NCI-H446 treated with DMSO at 0.1 percent for 48 hours (cell line): ENCODE measurements around the gene DLG2.
"Not testable (repeated sequence)": the region's sequence is repeated elsewhere in the genome, so short reads cannot be mapped to it uniquely, and the experiment has no call there.

Experiments
- DNase-seq: peaks from one replicate; lab custom pipeline; 2025; lab: John Stamatoyannopoulos, UW

The DLG2 gene

DNA sequence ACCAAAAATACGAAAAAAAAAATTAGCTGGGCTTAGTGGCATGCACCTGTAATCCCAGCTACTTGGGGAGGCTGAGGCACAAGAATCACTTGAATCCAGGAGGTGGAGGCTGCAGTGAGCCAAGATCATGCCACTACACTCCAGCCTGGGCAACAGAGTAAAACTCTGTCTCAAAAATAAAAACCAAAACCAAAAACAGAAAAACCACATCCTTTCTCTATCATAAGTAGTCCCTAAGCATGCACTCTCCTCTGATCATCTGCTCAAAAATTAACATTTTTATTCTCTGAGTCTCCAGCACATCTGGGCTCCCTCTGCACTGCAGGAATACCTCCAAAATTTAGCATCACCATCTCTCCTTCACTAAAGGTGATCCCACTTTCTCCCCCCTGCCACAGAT lies 516.9 kb downstream of the DLG2 start:
- DNase-seq: not testable (repeated sequence)

DNA sequence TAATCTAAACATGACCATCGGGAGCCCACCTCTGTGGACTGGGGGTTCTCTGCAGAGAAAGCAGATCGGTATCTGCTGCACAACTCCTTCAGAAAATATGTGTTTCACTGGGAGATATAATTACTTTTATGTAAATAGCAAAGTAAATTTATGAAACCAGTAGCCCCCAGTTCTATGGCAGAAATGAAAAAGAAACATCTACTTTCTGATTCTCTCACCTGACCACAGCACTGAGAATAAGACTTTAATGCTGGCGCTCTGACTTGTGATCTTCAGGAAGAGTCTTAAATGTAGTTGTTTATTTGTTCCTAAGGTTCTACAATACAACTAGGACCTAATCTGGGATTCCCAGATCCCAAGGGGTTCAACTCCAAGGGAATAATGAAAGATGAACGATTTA lies 518.0 kb downstream of the DLG2 start:
- no peak for DNase-seq

GRCh38 chr11:85105868-85106267 lies 521.3 kb downstream of the DLG2 start:
- DNase-seq: no peak

DNA sequence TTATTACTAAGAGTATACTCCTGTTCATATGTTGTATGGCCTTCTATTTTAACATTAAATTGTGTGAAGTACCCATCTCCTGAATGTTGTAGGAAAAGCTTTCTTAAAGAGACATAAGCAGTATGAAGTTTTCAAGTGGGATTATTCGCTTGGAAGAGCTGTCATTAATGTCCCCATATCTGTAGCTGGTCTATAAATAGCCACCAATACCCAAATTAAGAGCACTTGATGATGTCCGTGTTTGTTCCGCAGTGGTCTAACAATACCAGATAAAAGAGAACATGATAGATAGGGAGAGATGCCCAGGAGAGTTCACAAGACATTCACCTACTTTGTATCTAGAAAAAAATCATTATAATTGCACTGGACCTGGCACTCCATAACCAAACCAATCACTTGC lies 527.6 kb downstream of the DLG2 start:
- DNase-seq: no peak

- no peak for DNase-seq
Measured at GRCh38 chr11:85098996-85099395, 528.1 kb downstream of the DLG2 start.

GRCh38 chr11:85096939-85097338 lies 530.2 kb downstream of the DLG2 start:
- no peak for DNase-seq

DNA sequence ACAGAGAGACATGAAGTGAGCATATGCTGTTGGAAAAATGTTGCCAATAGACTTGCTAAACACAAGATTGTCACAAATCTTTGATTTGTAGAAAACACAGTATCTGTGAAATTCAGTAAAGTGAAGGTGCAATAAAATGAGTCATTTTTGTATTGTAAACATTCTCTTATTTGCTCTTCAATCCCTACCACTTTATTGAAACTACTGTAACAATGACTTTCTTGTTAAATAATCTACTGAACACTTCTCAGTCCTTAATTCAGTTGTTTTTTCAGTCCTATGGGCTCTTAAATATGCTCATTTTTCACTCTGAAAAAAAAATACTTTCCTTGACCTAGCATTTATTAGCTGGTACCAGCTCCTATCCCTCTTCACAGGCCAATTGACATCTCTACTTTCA lies 531.9 kb downstream of the DLG2 start:
- no peak for DNase-seq

GRCh38 chr11:85094795-85095194 lies 532.3 kb downstream of the DLG2 start:
- no peak for DNase-seq

- no peak for DNase-seq
Measured at GRCh38 chr11:85089654-85090053, 537.5 kb downstream of the DLG2 start.

- DNase-seq: no peak
Measured at GRCh38 chr11:85088286-85088685, 538.9 kb downstream of the DLG2 start.

- no peak for DNase-seq
Measured at GRCh38 chr11:85086504-85087284, 540.5 kb downstream of the DLG2 start.

GRCh38 chr11:85076535-85077330 lies 550.4 kb downstream of the DLG2 start:
- DNase-seq: no peak

DNA sequence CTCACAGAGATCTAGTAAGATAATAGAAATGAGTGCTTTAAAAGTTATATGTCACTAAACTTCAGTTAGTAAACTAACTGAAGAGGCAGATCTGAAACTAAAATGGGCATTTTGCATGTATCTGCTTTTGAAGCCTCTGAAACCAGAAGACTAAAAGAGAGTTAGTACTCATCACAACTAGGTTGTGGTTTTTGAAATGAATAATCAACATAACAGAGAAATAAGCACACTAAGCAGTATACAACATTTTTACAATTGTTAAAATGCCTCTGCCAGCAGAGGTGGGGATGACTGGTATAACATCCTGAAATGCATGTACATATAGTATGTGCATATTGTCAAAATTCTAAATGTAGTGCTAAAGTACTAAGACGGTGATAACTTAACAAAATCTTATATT lies 564.5 kb downstream of the DLG2 start:
- no peak for DNase-seq

DNA sequence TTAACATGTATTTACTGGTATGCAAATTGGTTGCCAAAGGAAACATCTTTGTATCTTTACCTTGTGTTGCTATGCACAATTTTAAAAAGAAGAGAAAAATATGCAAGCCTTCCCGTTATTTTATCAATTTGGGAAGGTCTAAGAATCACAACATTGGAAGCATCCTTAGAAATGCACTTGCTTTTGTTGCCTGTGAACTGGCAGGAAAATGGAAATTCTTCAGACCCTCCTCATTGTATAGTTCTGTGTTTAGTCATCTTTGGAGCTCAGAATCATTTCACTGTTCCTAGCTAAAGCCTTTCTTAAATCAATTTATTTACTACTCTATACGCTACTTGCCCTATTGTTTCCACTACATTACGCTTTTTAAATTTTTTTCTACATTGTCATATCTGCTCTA lies 574.5 kb downstream of the DLG2 start:
- DNase-seq: no peak

DNA sequence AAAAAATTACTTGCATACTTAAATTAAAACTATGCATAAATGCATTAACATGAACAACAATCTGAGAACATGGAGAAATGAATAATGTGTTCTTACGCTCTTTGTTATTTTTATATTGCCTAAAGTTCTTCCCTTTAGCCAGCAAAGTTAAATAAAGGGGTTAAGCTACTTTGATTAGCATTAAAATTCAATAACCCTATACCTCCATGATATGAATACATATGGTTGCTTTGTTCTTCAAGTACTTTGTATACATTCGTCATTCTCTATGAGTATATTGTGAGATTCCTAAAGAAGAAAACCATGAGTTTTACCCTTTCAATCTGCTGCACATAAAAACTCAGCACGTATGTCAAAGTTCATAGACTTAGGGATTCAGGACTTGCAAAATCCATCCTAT lies 578.3 kb downstream of the DLG2 start:
- DNase-seq: no peak

GRCh38 chr11:85045716-85046115 lies 581.4 kb downstream of the DLG2 start:
- DNase-seq: no peak

DNA sequence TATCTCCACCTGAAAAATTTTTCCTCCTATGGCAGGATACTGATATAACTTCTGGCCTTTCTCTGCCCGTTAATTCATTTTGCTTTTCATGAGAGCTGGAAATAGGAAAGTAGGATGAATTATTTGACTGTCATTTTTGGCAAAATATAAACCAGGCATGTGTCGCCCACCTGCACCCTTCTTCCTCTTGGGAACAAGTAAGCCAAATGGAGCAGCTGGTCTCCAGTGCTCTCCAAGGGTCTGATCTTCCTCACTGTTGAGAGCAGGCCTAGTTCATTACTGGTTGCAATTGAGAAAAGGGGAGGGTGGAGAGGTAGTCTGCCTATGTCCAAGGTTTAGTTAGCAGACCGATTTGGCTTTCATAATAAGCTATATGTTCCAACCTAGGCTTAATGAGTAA lies 582.2 kb downstream of the DLG2 start:
- DNase-seq: peak; percentile 62

DNA sequence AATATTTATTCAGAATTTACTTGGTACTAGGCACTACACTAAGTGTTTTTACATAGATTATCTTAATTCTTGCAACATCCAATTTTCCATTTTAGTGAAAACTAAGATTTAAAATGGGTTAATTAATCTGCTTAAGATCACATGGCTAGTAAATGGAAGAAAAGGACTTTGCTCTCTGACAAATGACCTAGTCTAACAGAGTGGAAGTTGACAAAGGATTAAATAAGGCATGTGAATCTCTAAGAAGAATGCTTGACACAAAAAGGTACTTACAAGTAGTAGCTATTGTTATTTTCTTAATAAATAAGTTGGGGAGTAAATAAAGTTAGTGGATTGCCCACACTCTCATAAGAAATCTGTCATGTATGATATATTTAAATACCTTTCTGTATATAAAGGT lies 584.8 kb downstream of the DLG2 start:
- DNase-seq: no peak

DNA sequence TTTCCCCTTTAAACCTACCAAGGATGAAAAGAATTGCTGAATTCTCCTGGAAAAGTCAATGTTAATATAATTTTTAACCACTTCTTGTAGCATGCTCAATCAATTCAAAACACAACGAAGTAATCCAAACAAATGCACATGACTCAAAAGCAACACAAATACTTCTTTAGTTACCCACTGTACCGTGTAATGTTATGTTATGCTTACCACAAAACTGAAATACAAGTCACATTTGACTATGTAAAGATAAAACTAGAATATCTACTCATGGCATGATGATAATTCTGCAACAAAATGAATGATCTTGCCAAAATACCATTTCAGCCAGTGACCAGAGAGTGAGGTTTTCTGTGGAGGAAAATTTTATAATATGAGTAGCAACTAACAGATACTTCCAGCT lies 587.0 kb downstream of the DLG2 start:
- DNase-seq: no peak

GRCh38 chr11:85029964-85030363 lies 597.2 kb downstream of the DLG2 start:
- DNase-seq: no peak

DNA sequence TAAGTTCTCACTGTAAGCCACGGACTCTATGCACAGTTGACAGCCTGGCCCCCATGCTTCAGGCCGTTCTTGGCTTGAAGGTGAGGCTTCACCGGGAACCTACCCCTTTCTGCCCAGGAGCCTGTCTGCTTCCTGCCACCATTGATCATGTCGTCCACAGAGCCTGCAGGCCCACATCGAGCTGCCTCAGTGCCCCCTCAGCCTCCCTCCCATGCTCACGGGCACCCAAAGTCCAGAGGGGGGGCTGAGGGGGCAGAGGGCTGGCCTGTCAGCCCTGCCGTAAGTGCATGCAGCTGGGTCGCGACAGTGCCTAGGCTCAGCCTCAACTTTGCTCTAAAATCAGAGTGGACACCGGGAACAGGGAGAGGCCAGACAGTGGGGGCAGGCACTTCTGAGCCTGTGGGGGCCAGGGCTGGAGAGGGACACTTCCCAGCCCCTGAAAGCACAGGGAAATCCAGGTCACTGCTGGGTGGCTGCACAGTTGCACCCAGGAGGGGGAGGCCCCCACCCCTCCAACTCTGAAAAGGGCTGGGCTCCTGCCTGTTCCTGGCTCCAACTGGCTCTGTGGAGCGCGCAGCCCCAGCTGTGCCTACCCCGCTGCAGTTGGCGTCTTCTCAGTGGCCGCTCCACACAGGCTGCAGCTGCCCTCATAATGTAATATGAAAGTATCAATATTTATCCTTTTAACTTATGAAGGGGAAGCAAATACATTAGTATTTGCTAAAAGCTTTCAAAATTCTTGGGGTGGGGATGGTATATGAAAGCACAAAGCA lies 598.6 kb downstream of the DLG2 start:
- DNase-seq: no peak

DNA sequence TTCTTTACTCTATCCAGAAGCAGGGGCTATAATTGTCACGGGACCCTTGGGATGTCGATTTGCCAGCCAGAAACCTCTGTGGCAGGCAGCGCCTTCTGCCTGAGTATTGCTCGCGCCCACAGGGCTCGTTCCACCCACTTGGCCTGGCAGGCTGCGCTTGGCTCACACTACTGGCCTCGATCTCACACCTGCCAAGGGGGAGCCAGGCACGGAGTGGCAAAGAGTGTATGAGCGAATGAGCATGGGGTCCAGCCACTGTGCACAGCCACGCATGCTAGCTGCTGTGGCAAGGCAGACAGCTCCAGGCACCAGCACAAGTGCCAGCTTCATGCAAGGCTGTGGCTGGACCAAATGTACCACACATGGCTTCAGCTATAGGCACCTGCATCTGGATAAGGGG lies 599.8 kb downstream of the DLG2 start:
- DNase-seq: peak; percentile 30

GRCh38 chr11:85021058-85021457 lies 606.1 kb downstream of the DLG2 start:
- DNase-seq: no peak
